H1 (cell line): Measurements from ENCODE around the gene PPARD. TPM values are rescaled to one million over a fixed set of nuclear protein-coding genes. Genes with fewer than 3 reads are reported as not detected.
A peak's percentile ranks its signal among the peaks of the same experiment; 100 is the strongest.

Source experiments
- BACH1 ChIP-seq: IDR thresholded peaks from 2 replicates; pipeline ENCODE4 v1.6.1; 2012; ENCODE audit warnings: low read length, improper control_type of control experiment
- PHF8 ChIP-seq: fragments of 200-600 bp; sonication (generic); conservative IDR thresholded peaks from 2 replicates; pipeline ENCODE4 v1.7.1; 2012; ENCODE audit warnings: low read depth, mild to moderate bottlenecking, inconsistent platforms, low read length, moderate library complexity
- RNF2 ChIP-seq: fragments of 200-900, 300-1000 bp; sonication (generic); IDR thresholded peaks from 2 replicates; pipeline ENCODE4 v1.7.1; 2016; ENCODE audit warnings: borderline replicate concordance, low read depth, mild to moderate bottlenecking, antibody characterized with exemption, low read length; ENCODE audit not compliant: poor library complexity, severe bottlenecking; ENCODE audit errors: missing control alignments
- SIN3A ChIP-seq, 2 experiments: IDR thresholded peaks in 1 of 2; conservative IDR thresholded peaks in 1 of 2; 2 replicates each; pipeline ENCODE4 v1.6.1; 2011 to 2012; ENCODE audit warnings: low read length in 2 of 2, improper control_type of control experiment in 1 of 2, low read depth in 1 of 2, mild to moderate bottlenecking in 1 of 2
- SUZ12 ChIP-seq: fragments of 200-600 bp; sonication (generic); IDR thresholded peaks from 2 replicates; pipeline ENCODE4 v1.6.1; 2012; ENCODE audit warnings: mild to moderate bottlenecking, inconsistent platforms, low read length, moderate library complexity, mixed read lengths
- TCF12 ChIP-seq: IDR thresholded peaks from 2 replicates; pipeline ENCODE4 v1.6.1; 2011; ENCODE audit warnings: low read depth, mild to moderate bottlenecking, low read length
- YY1 ChIP-seq: IDR thresholded peaks from 2 replicates; pipeline ENCODE4 v1.6.1; 2011; ENCODE audit warnings: low read depth, mild to moderate bottlenecking, low read length
- ZNF274 ChIP-seq: IDR thresholded peaks from 2 replicates; pipeline ENCODE4 v1.7.0; 2012; ENCODE audit warnings: low read length, borderline replicate concordance; ENCODE audit errors: extremely low read depth
- polyA plus RNA-seq, 7 experiments: library from polyadenylated mRNA; depleted of rRNA in 3 of 7; stranded (reverse) in 5 of 7; unstranded in 2 of 7; fragments of >200 nt in 5 of 7; fragments of 200-250 nt in 2 of 7; gene quantifications; 1 replicate in 5 of 7; 2 replicates in 1 of 7; 4 replicates in 1 of 7; pipeline versions ENCODE4 v1.2.1 to v1.2.3, GENCODE V29; 2011 to 2013; ENCODE audit warnings: missing spikeins in 2 of 7, mixed read lengths in 2 of 7
- total RNA-seq: library from RNA; stranded (reverse); fragmentation: NEBNext Ultra II Directional; extraction: Animal tissue kit (Norgen Biotek cat#: 25700); gene quantifications from 2 replicates; pipeline ENCODE4 v1.2.1, GENCODE V29; 2021

The PPARD gene
- total and polyA plus RNA-seq, 2 of the 8 experiments (the other 6 are each of a cell fraction or from before 2014, with no cell fraction given), result 14.6 to 14.9 TPM

DNA sequence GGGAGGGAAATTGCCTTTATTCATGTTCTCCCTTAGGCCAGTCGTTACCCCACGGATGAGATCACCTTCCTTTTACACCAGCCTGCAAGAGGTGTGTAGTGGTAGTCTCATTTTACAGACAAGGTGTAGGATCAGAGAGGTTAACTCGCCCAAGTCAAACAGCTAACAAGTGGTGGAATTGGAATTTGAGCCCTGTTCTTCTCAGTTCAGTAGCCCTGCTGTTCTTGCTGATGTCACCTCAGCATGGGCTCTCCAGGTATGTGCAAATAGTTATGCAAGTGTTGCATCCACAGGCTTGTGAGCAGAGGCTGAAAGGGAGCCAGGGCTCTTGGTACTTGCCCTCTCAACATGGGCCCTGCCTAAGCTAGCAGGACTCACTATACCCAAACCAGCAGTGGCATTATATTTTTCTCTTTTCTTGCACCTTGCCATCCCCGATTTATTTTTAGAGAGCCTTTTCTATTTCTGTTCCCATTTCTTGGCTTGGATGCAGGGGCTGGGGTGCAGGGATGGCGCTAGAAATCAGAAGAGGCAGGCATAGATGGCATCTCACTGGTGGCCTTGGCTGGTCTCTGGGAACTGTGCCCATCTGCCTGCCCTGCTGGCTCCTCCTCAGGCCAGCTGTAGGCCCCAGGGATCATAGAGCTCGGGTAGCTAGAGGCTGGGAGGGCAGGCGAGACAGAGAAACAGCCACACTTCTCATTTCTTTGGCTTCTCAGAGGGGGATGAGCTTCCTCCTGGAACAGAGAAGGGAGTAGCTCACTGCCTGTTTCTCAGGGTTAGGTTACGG, 18.2 kb downstream of the PPARD start (continued):
- TF ChIP-seq SUZ12 (no peak), SIN3A (conservative IDR thresholded peaks at IDR 0.05 in 1 of 2, IDR thresholded peaks at IDR 0.05 in 1 of 2; ENCODE audit: low read depth in 1 of 2, low read length in 2 of 2) (no peak), TCF12 (0 out of 2 replicates have a peak, but pooled peaks have one; percentile 36), RNF2 (no peak), ZNF274 (no peak), BACH1 (no peak), PHF8 (no peak), YY1 (no peak)
